IMR-90 (cell line): ENCODE results near the gene RIMBP2.

ENCODE experiments used
- CEBPB ChIP-seq: IDR thresholded peaks from 2 replicates; pipeline ENCODE4 v1.6.1; 2012; ENCODE audit warnings: low read depth, low read length, improper control_type of control experiment
- MXI1 ChIP-seq: IDR thresholded peaks from 2 replicates; pipeline ENCODE4 v1.6.1; 2012; ENCODE audit warnings: low read depth, mild to moderate bottlenecking, low read length, moderate library complexity, borderline replicate concordance
- POLR2A ChIP-seq: IDR thresholded peaks from 2 replicates; pipeline ENCODE4 v1.6.1; 2012; ENCODE audit warnings: mild to moderate bottlenecking, low read depth, low read length
- RAD21 ChIP-seq: IDR thresholded peaks from 2 replicates; pipeline ENCODE4 v1.6.1; 2012; ENCODE audit warnings: low read length, improper control_type of control experiment
- SMC3 ChIP-seq: fragments of 150-350 bp; IDR thresholded peaks from 2 replicates; pipeline ENCODE4 v1.6.1; 2016; ENCODE audit warnings: low read depth, mild to moderate bottlenecking, antibody characterized with exemption, low read length, moderate library complexity
- TF ChIP-seq, protein P1 (sequence below): conservative IDR thresholded peaks from 2 replicates; pipeline ENCODE4 v1.5.1; 2012; ENCODE audit warnings: mild to moderate bottlenecking, low read depth, low read length, improper control_type of control experiment
- TF ChIP-seq, protein P2 (sequence below): fragments of 150-350 bp; IDR thresholded peaks from 2 replicates; pipeline ENCODE4 v1.6.1; 2017; ENCODE audit warnings: mild to moderate bottlenecking, antibody characterized with exemption, low read length, low read depth

DNA sequence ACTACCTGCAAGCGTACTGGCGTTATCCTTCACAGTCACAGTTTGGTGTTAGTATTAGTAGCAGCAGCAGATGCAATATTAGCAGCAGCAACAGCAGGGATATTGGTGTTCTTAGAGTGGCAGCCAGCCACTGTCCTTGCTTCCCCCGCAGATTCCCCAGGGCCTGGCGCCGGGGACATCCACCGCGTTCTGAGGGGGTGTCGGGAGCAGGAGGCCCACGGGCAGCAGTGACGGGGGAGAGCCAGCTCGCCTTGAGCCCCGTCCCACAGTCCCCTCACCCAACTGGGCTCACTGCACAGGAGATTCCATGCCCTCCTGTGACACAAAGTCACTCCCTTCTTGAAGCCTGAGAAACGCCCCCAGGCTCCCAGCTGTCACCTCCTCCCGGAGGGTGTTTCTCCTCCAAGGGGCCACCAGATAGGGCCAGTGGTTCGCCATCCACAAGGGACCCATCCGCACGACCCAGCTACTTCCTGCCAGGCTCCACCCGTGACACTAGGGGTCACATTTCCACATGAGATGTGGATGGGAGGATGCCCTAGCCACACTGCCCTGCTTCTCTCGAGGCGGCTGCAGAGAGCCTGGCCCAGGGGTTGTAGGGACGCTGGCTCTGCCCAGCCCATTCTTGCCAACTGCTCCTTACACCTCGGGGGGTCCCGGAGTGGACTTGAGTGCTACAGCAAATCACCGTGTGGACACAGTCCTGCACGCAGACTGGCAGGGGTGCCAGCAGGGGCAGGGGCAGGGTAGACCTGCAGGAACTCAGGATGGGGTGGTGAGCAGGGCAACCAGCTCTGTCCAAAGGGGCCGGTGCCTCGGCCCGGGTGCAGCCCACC lies 255.3 kb downstream of the RIMBP2 start:
- TF ChIP-seq POLR2A (no peak), SMC3 (no peak), CEBPB (no peak), RAD21 (no peak), MXI1 (no peak)
- TF ChIP-seq, protein P1, sequence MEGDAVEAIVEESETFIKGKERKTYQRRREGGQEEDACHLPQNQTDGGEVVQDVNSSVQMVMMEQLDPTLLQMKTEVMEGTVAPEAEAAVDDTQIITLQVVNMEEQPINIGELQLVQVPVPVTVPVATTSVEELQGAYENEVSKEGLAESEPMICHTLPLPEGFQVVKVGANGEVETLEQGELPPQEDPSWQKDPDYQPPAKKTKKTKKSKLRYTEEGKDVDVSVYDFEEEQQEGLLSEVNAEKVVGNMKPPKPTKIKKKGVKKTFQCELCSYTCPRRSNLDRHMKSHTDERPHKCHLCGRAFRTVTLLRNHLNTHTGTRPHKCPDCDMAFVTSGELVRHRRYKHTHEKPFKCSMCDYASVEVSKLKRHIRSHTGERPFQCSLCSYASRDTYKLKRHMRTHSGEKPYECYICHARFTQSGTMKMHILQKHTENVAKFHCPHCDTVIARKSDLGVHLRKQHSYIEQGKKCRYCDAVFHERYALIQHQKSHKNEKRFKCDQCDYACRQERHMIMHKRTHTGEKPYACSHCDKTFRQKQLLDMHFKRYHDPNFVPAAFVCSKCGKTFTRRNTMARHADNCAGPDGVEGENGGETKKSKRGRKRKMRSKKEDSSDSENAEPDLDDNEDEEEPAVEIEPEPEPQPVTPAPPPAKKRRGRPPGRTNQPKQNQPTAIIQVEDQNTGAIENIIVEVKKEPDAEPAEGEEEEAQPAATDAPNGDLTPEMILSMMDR: no peak
- TF ChIP-seq, protein P2, sequence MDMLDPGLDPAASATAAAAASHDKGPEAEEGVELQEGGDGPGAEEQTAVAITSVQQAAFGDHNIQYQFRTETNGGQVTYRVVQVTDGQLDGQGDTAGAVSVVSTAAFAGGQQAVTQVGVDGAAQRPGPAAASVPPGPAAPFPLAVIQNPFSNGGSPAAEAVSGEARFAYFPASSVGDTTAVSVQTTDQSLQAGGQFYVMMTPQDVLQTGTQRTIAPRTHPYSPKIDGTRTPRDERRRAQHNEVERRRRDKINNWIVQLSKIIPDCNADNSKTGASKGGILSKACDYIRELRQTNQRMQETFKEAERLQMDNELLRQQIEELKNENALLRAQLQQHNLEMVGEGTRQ: no peak
